Glomerular endothelial cell (primary cell): Measurements from ENCODE around the gene BROX. TPM values are rescaled to one million over a fixed set of nuclear protein-coding genes. Genes with fewer than 3 reads are reported as not detected.
"Not testable (repeated sequence)": the region's sequence is repeated elsewhere in the genome, so short reads cannot be mapped to it uniquely, and the experiment has no call there.

Experiments
- DNase-seq: peaks from one replicate; pipeline ENCODE4 v3.0.0-alpha.2; 2011; ENCODE audit warnings: low read depth, low spot score; ENCODE audit errors: extremely low read depth
- total RNA-seq: library from RNA; depleted of rRNA; stranded (reverse); fragments of >200 nt; gene quantifications from 2 replicates; pipeline ENCODE4 v1.2.3, GENCODE V29; 2015

The BROX gene
- total RNA-seq, 1 donor from 2014 or later = 50.8 TPM

GRCh38 chr1:222730866-222731265 lies 18.5 kb downstream of the BROX start:
- DNase-seq = no peak

- no peak for DNase-seq
These were observed 20.1 kb downstream of the BROX start for GRCh38 chr1:222732216-222733159.

- DNase-seq = no peak
These were observed 22.4 kb downstream of the BROX start for GRCh38 chr1:222734740-222735139.

GRCh38 chr1:222736470-222736869 lies 24.1 kb downstream of the BROX start:
- no peak for DNase-seq

GRCh38 chr1:222736972-222737371 lies 24.6 kb downstream of the BROX start, which contains the start of gene FAM177B:
Gene FAM177B, plus strand, starts transcription at chr1:222737202. Its CDS starts 9,344 bp downstream, at chr1:222746546.
- no peak for DNase-seq

GRCh38 chr1:222739465-222739864 lies 27.1 kb downstream of the BROX start:
- no peak for DNase-seq

- DNase-seq = no peak
These were observed 27.6 kb downstream of the BROX start for GRCh38 chr1:222739929-222740328.

- not testable (repeated sequence) for DNase-seq
These were observed 29.5 kb downstream of the BROX start for GRCh38 chr1:222741630-222742457.

- DNase-seq = no peak
These were observed 37.6 kb downstream of the BROX start for GRCh38 chr1:222749927-222750326.

GRCh38 chr1:222750651-222751050 lies 38.3 kb downstream of the BROX start:
- DNase-seq = no peak

GRCh38 chr1:222751255-222751654 lies 38.9 kb downstream of the BROX start:
- no peak for DNase-seq

GRCh38 chr1:222754366-222755139 lies 42.2 kb downstream of the BROX start:
- no peak for DNase-seq

GRCh38 chr1:222757646-222758268 lies 45.4 kb downstream of the BROX start:
- DNase-seq = no peak

GRCh38 chr1:222759451-222760035 lies 47.2 kb downstream of the BROX start:
- no peak for DNase-seq

- DNase-seq = no peak
These were observed 48.7 kb downstream of the BROX start for GRCh38 chr1:222761083-222761482.

- DNase-seq = not testable (repeated sequence)
These were observed 49.8 kb downstream of the BROX start for GRCh38 chr1:222762178-222762577.

- no peak for DNase-seq
These were observed 54.8 kb downstream of the BROX start for GRCh38 chr1:222767152-222767571.

- DNase-seq = no peak
These were observed 56.2 kb downstream of the BROX start for GRCh38 chr1:222768592-222768991.

GRCh38 chr1:222769181-222769580 lies 56.8 kb downstream of the BROX start:
- no peak for DNase-seq
